ENCODE measurements around the gene SRF. TPM values are rescaled to one million over a fixed set of nuclear protein-coding genes. Genes with fewer than 3 reads are reported as not detected.
A peak's percentile ranks its signal among the peaks of the same experiment; 100 is the strongest.
"Not testable (repeated sequence)": the region's sequence is repeated elsewhere in the genome, so short reads cannot be mapped to it uniquely, and the experiment has no call there.

SRF gene
- total RNA-seq, 1 experiment from 2014 or later, result 33.2 TPM

- Histone ChIP-seq H3K27ac (ENCODE audit: low read depth, low read length, poor library complexity, severe bottlenecking) (no peak overlapping the region), H3K9me3 (ENCODE audit: low read depth, low read length, poor library complexity, severe bottlenecking) (no peaks in the 10 kb centered on the region), H3K4me3 (ENCODE audit: low read depth, low read length, poor library complexity, severe bottlenecking) (no peak overlapping the region), H3K4me1 (ENCODE audit: insufficient read depth, low read length, poor library complexity, severe bottlenecking) (no peaks in the 10 kb centered on the region), H3K36me3 (ENCODE audit: insufficient read depth, low read length, poor library complexity, severe bottlenecking) (peaks cover 5% of the 10 kb centered on the region), H3K27me3 (replicated peaks; ENCODE audit: insufficient read depth, low read depth, low read length, poor library complexity) (no peaks in the 10 kb centered on the region)
- no TSS peak for BruUV-seq (replicated peaks)
- DNase-seq (ENCODE audit: low spot score), result peak; percentile 36
- TF ChIP-seq CTCF (conservative IDR thresholded peaks at IDR 0.05; ENCODE audit: low read depth, low read length), result peak; percentile 39
- no peak for TF ChIP-seq EZH2 (IDR thresholded peaks at IDR 0.05; ENCODE audit: borderline replicate concordance, low read depth, low read length, poor library complexity, severe bottlenecking)
- POLR2A ChIA-PET (ENCODE audit: low non-redundant PET), result no interaction called here
- intact Hi-C loops (cut with micrococcal nuclease; ENCODE audit: unreplicated experiment), result no loop called here
- CTCF ChIA-PET, result no interaction called here
Observed at GRCh38 chr6:43129434-43130194, 41.5 kb upstream of the SRF start.

DNA sequence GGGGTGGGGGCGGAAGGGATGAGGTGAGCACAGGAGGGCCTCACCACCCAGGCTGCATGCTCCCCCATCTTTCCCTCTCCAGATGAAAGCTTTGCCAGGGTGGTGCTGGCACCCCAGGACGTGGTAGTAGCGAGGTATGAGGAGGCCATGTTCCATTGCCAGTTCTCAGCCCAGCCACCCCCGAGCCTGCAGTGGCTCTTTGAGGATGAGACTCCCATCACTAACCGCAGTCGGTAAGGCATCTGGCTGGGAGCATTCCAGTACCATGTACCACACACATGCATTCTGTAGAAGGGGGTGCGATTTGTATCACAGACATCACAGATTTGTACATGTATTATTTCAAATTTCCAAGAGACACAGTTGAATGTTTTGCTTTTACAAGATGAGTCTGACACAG lies 40.6 kb upstream of the SRF start:
- Histone ChIP-seq H3K27ac (ENCODE audit: low read depth, low read length, poor library complexity, severe bottlenecking) (no peak overlapping the region), H3K27me3 (replicated peaks; ENCODE audit: insufficient read depth, low read depth, low read length, poor library complexity) (no peaks in the 10 kb centered on the region), H3K4me1 (ENCODE audit: insufficient read depth, low read length, poor library complexity, severe bottlenecking) (no peaks in the 10 kb centered on the region), H3K36me3 (ENCODE audit: insufficient read depth, low read length, poor library complexity, severe bottlenecking) (peaks cover 5% of the 10 kb centered on the region), H3K4me3 (ENCODE audit: low read depth, low read length, poor library complexity, severe bottlenecking) (no peak overlapping the region), H3K9me3 (ENCODE audit: low read depth, low read length, poor library complexity, severe bottlenecking) (no peaks in the 10 kb centered on the region)
- TF ChIP-seq CTCF (conservative IDR thresholded peaks at IDR 0.05; ENCODE audit: low read depth, low read length) (no peak), EZH2 (IDR thresholded peaks at IDR 0.05; ENCODE audit: borderline replicate concordance, low read depth, low read length, poor library complexity, severe bottlenecking) (no peak)
- DNase-seq (ENCODE audit: low spot score), result no peak
- BruUV-seq (replicated peaks), result no TSS peak
- CTCF ChIA-PET, result no interaction called here
- POLR2A ChIA-PET (ENCODE audit: low non-redundant PET), result no interaction called here
- intact Hi-C loops (cut with micrococcal nuclease; ENCODE audit: unreplicated experiment), result no loop called here

- H3K4me3 ChIP-seq (ENCODE audit: low read depth, low read length, poor library complexity, severe bottlenecking); H3K9me3 ChIP-seq (ENCODE audit: low read depth, low read length, poor library complexity, severe bottlenecking); BruUV-seq (replicated peaks); H3K36me3 ChIP-seq (ENCODE audit: insufficient read depth, low read length, poor library complexity, severe bottlenecking); H3K4me1 ChIP-seq (ENCODE audit: insufficient read depth, low read length, poor library complexity, severe bottlenecking); intact Hi-C loops (cut with micrococcal nuclease; ENCODE audit: unreplicated experiment); DNase-seq (ENCODE audit: low spot score); H3K27ac ChIP-seq (ENCODE audit: low read depth, low read length, poor library complexity, severe bottlenecking); POLR2A ChIA-PET (ENCODE audit: low non-redundant PET); H3K27me3 ChIP-seq (replicated peaks; ENCODE audit: insufficient read depth, low read depth, low read length, poor library complexity): not testable (repeated sequence)
- CTCF ChIA-PET, result interaction anchor here (0.7 kb wide), 1 partner anchor 1697 kb away, joined by 3 read pairs; no protein-coding TSS in a partner anchor
Observed at GRCh38 chr6:43131379-43131778, 39.7 kb upstream of the SRF start.

DNA sequence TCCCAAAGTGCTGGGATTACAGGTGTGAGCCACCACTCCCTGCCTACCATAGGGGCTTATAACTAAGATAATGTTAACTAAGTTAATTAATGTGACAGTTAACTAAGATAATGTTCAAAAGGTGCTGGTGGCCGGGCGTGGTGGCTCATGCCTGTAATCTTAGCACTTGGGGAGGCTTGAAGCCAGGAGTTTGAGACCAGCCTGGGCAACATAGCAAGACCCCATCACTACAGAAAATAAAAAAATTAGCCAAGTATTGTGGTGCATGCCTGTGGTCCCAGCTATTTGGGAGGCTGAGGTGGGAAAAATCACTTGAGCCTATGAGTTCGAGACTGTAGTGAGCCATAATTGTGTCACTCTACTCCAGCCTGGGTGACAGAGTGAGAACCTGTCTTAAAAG lies 32.8 kb upstream of the SRF start:
- no peaks in the 10 kb centered on the region for H3K9me3 ChIP-seq (ENCODE audit: low read depth, low read length, poor library complexity, severe bottlenecking)
- intact Hi-C loops (cut with micrococcal nuclease; ENCODE audit: unreplicated experiment), result no loop called here
- no TSS peak for BruUV-seq (replicated peaks)
- H3K36me3 ChIP-seq (ENCODE audit: insufficient read depth, low read length, poor library complexity, severe bottlenecking), result no peaks in the 10 kb centered on the region
- H3K27me3 ChIP-seq (replicated peaks; ENCODE audit: insufficient read depth, low read depth, low read length, poor library complexity), result no peaks in the 10 kb centered on the region
- H3K4me3 ChIP-seq (ENCODE audit: low read depth, low read length, poor library complexity, severe bottlenecking), result no peak overlapping the region
- TF ChIP-seq CTCF (conservative IDR thresholded peaks at IDR 0.05; ENCODE audit: low read depth, low read length), result no peak
- no peak for TF ChIP-seq EZH2 (IDR thresholded peaks at IDR 0.05; ENCODE audit: borderline replicate concordance, low read depth, low read length, poor library complexity, severe bottlenecking)
- ChIA-PET POLR2A (ENCODE audit: low non-redundant PET) (no interaction called here), CTCF (no interaction called here)
- H3K27ac ChIP-seq (ENCODE audit: low read depth, low read length, poor library complexity, severe bottlenecking), result no peak overlapping the region
- no peak for DNase-seq (ENCODE audit: low spot score)
- H3K4me1 ChIP-seq (ENCODE audit: insufficient read depth, low read length, poor library complexity, severe bottlenecking), result peaks cover 5% of the 10 kb centered on the region

DNA sequence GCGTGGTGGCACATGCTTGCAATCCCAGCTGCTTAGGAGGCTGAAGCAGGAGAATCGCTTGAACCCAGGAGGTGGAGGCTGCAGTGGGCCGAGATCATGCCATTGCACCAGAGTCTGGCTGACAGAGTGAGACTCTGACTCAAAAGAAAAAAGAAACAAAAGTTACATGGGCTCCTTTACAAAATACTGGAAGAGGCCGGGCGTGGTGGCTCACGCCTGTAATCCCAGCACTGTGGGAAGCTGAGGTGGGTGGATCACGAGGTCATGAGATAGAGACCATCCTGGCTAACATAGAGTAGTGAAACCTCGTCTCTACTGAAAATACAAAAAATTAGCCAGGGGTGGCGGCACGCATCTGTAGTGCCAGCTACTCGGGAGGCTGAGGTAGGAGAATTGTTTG lies 31.1 kb upstream of the SRF start:
- not testable (repeated sequence) for H3K4me1 ChIP-seq (ENCODE audit: insufficient read depth, low read length, poor library complexity, severe bottlenecking); H3K27ac ChIP-seq (ENCODE audit: low read depth, low read length, poor library complexity, severe bottlenecking); BruUV-seq (replicated peaks); H3K36me3 ChIP-seq (ENCODE audit: insufficient read depth, low read length, poor library complexity, severe bottlenecking); H3K9me3 ChIP-seq (ENCODE audit: low read depth, low read length, poor library complexity, severe bottlenecking); H3K4me3 ChIP-seq (ENCODE audit: low read depth, low read length, poor library complexity, severe bottlenecking); DNase-seq (ENCODE audit: low spot score); H3K27me3 ChIP-seq (replicated peaks; ENCODE audit: insufficient read depth, low read depth, low read length, poor library complexity)
- intact Hi-C loops (cut with micrococcal nuclease; ENCODE audit: unreplicated experiment), result loop anchor here (5.0 kb wide), 1 partner anchor 238 kb away; no protein-coding TSS in a partner anchor
- CTCF ChIA-PET, result interaction anchor here (0.7 kb wide), 1 partner anchor 195 kb away, joined by 5 read pairs; no protein-coding TSS in a partner anchor
- POLR2A ChIA-PET (ENCODE audit: low non-redundant PET), result interaction anchor here (0.7 kb wide), 1 partner anchor 229 kb away, joined by 3 read pairs; the partner anchor contains the start of gene ZNF318

All from A673 (cell line).